NCI-H1436 (cell line): Measurements from ENCODE around the gene PCDHA3.
"Not testable (repeated sequence)": the region's sequence is repeated elsewhere in the genome, so short reads cannot be mapped to it uniquely, and the experiment has no call there.

Experiments used
- DNase-seq: peaks from one replicate; lab custom pipeline; 2025; lab: John Stamatoyannopoulos, UW

PCDHA3 gene

GRCh38 chr5:140821375-140822280 is 20.8 kb downstream of the PCDHA3 start, which contains the start of gene PCDHA5:
Gene PCDHA5, plus strand, starts transcription at chr5:140821613.
- peak; percentile 63 for DNase-seq

- DNase-seq, result no peak
Measured at GRCh38 chr5:140822281-140822629, 21.4 kb downstream of the PCDHA3 start.

GRCh38 chr5:140822969-140823368 is 22.1 kb downstream of the PCDHA3 start:
- DNase-seq, result not testable (repeated sequence)

- no peak for DNase-seq
Measured at GRCh38 chr5:140823475-140823874, 22.6 kb downstream of the PCDHA3 start.

DNA sequence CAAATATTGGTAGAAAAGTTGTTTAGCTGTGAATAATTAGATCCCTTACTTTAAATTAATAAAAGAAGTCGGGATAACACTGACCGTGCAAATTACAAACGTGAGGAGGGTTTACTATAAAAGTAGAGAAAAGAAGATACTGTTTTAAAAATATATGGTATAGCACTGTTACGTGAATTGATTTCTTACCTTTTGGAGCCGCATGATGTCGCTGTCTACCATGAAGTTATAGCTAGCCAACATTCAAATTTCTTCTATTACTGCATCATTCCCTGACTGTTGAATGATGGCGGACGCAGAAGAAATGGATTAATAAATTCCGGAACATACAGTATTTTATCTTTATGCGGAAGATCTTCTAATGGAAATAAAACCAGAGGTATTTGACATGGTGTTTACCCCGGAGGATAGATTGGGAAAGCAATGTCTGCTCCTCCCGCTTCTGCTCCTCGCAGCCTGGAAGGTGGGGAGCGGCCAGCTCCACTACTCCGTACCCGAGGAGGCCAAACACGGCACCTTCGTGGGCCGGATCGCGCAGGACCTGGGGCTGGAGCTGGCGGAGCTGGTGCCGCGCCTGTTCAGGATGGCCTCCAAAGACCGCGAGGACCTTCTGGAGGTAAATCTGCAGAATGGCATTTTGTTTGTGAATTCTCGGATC is 27.0 kb downstream of the PCDHA3 start, which contains the start of gene PCDHA6:
Gene PCDHA6 (plus strand): TSS at position 257 of the 658 bp plus-strand sequence. CDS start 132 bp downstream, at position 389.
- DNase-seq, result no peak

DNA sequence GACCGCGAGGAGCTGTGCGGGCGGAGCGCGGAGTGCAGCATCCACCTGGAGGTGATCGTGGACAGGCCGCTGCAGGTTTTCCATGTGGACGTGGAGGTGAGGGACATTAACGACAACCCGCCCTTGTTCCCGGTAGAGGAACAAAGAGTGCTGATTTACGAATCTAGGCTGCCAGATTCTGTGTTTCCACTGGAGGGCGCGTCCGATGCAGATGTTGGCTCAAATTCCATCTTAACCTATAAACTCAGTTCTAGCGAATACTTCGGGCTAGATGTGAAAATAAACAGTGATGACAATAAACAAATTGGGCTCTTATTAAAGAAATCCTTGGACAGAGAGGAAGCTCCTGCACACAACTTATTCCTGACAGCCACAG is 27.5 kb downstream of the PCDHA3 start:
- DNase-seq, result no peak

DNA sequence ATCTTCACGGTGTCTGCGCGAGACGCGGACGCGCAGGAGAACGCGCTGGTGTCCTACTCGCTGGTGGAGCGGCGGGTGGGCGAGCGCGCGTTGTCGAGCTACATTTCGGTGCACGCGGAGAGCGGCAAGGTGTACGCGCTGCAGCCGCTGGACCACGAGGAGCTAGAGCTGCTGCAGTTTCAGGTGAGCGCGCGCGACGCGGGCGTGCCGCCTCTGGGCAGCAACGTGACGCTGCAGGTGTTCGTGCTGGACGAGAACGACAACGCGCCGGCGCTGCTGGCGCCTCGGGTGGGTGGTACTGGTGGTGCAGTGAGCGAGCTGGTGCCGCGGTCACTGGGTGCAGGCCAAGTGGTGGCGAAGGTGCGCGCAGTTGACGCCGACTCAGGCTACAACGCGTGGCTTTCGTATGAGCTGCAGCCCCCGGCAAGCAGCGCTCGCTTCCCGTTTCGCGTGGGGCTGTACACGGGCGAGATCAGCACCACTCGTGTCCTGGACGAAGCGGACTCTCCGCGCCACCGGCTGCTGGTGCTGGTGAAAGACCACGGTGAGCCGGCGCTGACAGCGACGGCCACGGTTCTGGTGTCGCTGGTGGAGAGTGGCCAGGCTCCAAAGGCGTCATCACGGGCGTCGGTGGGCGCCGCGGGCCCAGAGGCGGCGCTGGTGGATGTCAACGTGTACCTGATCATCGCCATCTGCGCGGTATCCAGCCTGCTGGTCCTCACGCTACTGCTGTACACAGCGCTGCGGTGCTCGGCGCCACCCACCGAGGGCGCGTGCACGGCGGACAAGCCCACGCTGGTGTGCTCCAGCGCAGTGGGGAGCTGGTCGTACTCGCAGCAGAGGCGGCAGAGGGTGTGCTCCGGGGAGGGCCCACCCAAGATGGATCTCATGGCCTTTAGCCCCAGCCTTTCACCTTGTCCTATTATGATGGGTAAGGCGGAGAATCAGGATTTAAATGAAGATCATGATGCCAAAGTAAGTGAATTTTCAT is 28.9 kb downstream of the PCDHA3 start:
- not testable (repeated sequence) for DNase-seq

GRCh38 chr5:140833993-140834392 is 33.1 kb downstream of the PCDHA3 start, which contains the start of gene PCDHA7:
Gene PCDHA7, plus strand, starts transcription at chr5:140834269. Its CDS starts 115 bp downstream, at chr5:140834384.
- DNase-seq, result no peak

- not testable (repeated sequence) for DNase-seq
Measured at GRCh38 chr5:140834439-140835008, 33.7 kb downstream of the PCDHA3 start.

- DNase-seq, result no peak
Measured at GRCh38 chr5:140835622-140836510, 35.0 kb downstream of the PCDHA3 start.

- DNase-seq, result no peak
Measured at GRCh38 chr5:140840978-140841962, 40.4 kb downstream of the PCDHA3 start, which contains the start of gene PCDHA8. Gene PCDHA8, plus strand, starts transcription at chr5:140841187. Its CDS starts 135 bp downstream, at chr5:140841322.

- no peak for DNase-seq
Measured at GRCh38 chr5:140842798-140843733, 42.2 kb downstream of the PCDHA3 start.

DNA sequence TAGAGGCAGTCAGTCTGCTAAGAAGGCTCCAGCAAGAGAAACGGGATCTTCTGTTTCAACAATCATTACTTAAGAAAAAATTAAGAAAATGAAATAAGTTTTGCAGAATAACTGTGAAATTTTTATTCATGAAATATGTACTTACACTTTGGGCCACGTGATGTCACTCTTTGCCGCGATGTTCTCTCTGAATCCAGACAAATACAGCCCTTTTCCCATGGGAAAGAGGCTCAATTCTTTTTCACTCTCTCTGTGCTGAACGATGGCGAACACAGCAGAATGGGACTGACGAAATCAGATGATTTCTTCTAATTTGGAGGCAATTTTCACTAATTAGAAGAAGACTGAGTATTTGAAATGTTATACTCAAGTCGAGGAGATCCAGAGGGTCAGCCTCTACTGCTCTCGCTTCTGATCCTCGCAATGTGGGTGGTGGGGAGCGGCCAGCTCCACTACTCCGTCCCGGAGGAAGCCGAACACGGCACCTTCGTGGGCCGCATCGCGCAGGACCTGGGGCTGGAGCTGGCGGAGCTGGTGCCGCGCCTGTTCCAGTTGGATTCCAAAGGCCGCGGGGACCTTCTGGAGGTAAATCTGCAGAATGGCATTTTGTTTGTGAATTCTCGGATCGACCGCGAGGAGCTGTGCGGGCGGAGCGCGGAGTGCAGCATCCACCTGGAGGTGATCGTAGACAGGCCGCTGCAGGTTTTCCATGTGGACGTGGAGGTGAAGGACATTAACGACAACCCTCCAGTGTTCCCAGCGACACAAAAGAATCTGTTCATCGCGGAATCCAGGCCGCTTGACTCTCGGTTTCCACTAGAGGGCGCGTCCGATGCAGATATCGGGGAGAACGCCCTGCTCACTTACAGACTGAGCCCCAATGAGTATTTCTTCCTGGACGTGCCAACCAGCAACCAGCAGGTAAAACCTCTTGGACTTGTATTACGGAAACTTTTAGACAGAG is 47.6 kb downstream of the PCDHA3 start, which contains the start of gene PCDHA9:
Gene PCDHA9 (plus strand): TSS at position 244 of the 964 bp plus-strand sequence. CDS start 114 bp downstream, at position 358.
- DNase-seq, result peak; percentile 67

DNA sequence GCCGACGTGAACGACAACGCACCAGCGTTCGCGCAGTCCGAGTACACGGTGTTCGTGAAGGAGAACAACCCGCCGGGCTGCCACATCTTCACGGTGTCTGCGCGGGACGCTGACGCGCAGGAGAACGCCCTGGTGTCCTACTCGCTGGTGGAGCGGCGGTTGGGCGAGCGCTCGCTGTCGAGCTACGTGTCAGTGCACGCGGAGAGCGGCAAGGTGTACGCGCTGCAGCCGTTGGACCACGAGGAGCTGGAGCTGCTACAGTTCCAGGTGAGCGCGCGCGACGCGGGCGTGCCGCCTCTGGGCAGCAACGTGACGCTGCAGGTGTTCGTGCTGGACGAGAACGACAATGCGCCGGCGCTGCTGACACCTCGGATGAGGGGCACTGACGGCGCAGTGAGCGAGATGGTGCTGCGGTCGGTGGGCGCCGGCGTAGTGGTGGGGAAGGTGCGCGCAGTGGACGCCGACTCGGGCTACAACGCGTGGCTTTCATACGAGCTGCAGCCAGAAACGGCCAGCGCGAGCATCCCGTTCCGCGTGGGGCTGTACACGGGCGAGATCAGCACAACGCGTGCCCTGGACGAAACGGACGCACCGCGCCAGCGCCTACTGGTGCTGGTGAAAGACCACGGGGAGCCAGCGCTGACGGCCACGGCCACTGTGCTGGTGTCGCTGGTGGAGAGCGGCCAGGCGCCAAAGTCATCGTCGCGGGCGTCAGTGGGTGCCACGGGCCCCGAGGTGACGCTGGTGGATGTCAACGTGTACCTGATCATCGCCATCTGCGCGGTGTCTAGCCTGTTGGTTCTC is 49.2 kb downstream of the PCDHA3 start:
- DNase-seq, result not testable (repeated sequence)
